ENCODE measurements around the gene MAML2.
A peak's percentile ranks its signal among the peaks of the same experiment; 100 is the strongest.

MAML2 gene

GRCh38 chr11:96257972-96258934 lies 84.7 kb downstream of the MAML2 start:
- H3K27ac ChIP-seq (ENCODE audit: poor library complexity, severe bottlenecking): peak overlapping the region; percentile 57
- no peak overlapping the region for H3K4me3 ChIP-seq (ENCODE audit: severe bottlenecking)
- ATAC-seq (ENCODE audit: low read depth) (no peak), DNase-seq (ENCODE audit: low spot score) (no peak)
- no peak for TF ChIP-seq CTCF (IDR thresholded peaks at IDR 0.05; ENCODE audit: poor library complexity, severe bottlenecking)
- no peaks in the 10 kb centered on the region for H3K9me3 ChIP-seq (ENCODE audit: severe bottlenecking)
- peaks cover 49% of the 10 kb centered on the region for H3K4me1 ChIP-seq (ENCODE audit: insufficient read depth, poor library complexity, severe bottlenecking)
- no peaks in the 10 kb centered on the region for H3K27me3 ChIP-seq (ENCODE audit: insufficient read depth, poor library complexity, severe bottlenecking)
- H3K36me3 ChIP-seq (ENCODE audit: low read depth): no peaks in the 10 kb centered on the region

- DNase-seq (ENCODE audit: low spot score) (no peak), ATAC-seq (ENCODE audit: low read depth) (no peak)
- Histone ChIP-seq H3K9me3 (ENCODE audit: severe bottlenecking) (no peaks in the 10 kb centered on the region), H3K4me3 (ENCODE audit: severe bottlenecking) (no peak overlapping the region), H3K36me3 (ENCODE audit: low read depth) (no peaks in the 10 kb centered on the region), H3K4me1 (ENCODE audit: insufficient read depth, poor library complexity, severe bottlenecking) (peaks cover 42% of the 10 kb centered on the region), H3K27ac (ENCODE audit: poor library complexity, severe bottlenecking) (no peak overlapping the region), H3K27me3 (ENCODE audit: insufficient read depth, poor library complexity, severe bottlenecking) (no peaks in the 10 kb centered on the region)
- no peak for TF ChIP-seq CTCF (IDR thresholded peaks at IDR 0.05; ENCODE audit: poor library complexity, severe bottlenecking)
Measured at GRCh38 chr11:96257036-96257435, 86.0 kb downstream of the MAML2 start.

- Histone ChIP-seq H3K4me1 (ENCODE audit: insufficient read depth, poor library complexity, severe bottlenecking) (peaks cover 42% of the 10 kb centered on the region), H3K27ac (ENCODE audit: poor library complexity, severe bottlenecking) (no peak overlapping the region), H3K27me3 (ENCODE audit: insufficient read depth, poor library complexity, severe bottlenecking) (no peaks in the 10 kb centered on the region), H3K4me3 (ENCODE audit: severe bottlenecking) (no peak overlapping the region), H3K9me3 (ENCODE audit: severe bottlenecking) (no peaks in the 10 kb centered on the region), H3K36me3 (ENCODE audit: low read depth) (no peaks in the 10 kb centered on the region)
- ATAC-seq (ENCODE audit: low read depth): no peak
- DNase-seq (ENCODE audit: low spot score): no peak
- no peak for TF ChIP-seq CTCF (IDR thresholded peaks at IDR 0.05; ENCODE audit: poor library complexity, severe bottlenecking)
Measured at GRCh38 chr11:96256215-96257011, 86.6 kb downstream of the MAML2 start.

GRCh38 chr11:96254854-96255253 lies 88.1 kb downstream of the MAML2 start:
- Histone ChIP-seq H3K4me1 (ENCODE audit: insufficient read depth, poor library complexity, severe bottlenecking) (peaks cover 35% of the 10 kb centered on the region), H3K9me3 (ENCODE audit: severe bottlenecking) (no peaks in the 10 kb centered on the region)
- ATAC-seq (ENCODE audit: low read depth): no peak

More at GRCh38 chr11:96254854-96255253, 88.1 kb downstream of the MAML2 start:
- Histone ChIP-seq H3K27me3 (ENCODE audit: insufficient read depth, poor library complexity, severe bottlenecking) (no peaks in the 10 kb centered on the region), H3K4me3 (ENCODE audit: severe bottlenecking) (no peak overlapping the region), H3K27ac (ENCODE audit: poor library complexity, severe bottlenecking) (no peak overlapping the region), H3K36me3 (ENCODE audit: low read depth) (no peaks in the 10 kb centered on the region)
- no peak for DNase-seq (ENCODE audit: low spot score)
- TF ChIP-seq CTCF (IDR thresholded peaks at IDR 0.05; ENCODE audit: poor library complexity, severe bottlenecking): no peak

Measured in RWPE2 (cell line).